GM10266 (cell line): ENCODE measurements around the gene TECRL.

Experiments
- DNase-seq: peaks from one replicate; pipeline ENCODE4 v3.0.0; 2012; ENCODE audit errors: extremely low spot score
- TF ChIP-seq, protein P1 (sequence below): IDR thresholded peaks from 2 replicates; pipeline ENCODE4 v1.5.1; 2012; ENCODE audit warnings: mild to moderate bottlenecking, low read depth; ENCODE audit not compliant: control insufficient read depth, insufficient read depth; ENCODE audit errors: missing control alignments

TECRL gene

DNA sequence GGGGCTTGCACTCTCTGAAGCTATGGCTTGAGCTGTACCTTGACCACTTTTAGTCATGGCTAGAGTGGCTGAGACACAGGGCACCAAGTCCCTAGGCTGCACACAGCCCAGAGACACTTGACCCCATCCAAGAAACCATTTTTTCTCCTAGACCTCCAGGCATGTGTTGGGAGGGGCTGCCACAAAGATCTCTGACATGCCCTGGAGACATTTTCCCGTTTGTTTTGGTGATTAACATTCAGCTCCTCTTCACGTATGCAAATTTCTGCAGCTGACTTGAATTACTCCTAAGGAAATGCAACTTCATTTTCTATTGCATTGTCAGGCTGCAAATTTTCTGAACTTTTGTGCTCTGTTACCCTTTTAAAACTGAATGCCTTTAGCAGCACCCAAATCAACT is 142.6 kb downstream of the TECRL start:
- TF ChIP-seq, protein P1, sequence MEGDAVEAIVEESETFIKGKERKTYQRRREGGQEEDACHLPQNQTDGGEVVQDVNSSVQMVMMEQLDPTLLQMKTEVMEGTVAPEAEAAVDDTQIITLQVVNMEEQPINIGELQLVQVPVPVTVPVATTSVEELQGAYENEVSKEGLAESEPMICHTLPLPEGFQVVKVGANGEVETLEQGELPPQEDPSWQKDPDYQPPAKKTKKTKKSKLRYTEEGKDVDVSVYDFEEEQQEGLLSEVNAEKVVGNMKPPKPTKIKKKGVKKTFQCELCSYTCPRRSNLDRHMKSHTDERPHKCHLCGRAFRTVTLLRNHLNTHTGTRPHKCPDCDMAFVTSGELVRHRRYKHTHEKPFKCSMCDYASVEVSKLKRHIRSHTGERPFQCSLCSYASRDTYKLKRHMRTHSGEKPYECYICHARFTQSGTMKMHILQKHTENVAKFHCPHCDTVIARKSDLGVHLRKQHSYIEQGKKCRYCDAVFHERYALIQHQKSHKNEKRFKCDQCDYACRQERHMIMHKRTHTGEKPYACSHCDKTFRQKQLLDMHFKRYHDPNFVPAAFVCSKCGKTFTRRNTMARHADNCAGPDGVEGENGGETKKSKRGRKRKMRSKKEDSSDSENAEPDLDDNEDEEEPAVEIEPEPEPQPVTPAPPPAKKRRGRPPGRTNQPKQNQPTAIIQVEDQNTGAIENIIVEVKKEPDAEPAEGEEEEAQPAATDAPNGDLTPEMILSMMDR = no peak
- no peak for DNase-seq

DNA sequence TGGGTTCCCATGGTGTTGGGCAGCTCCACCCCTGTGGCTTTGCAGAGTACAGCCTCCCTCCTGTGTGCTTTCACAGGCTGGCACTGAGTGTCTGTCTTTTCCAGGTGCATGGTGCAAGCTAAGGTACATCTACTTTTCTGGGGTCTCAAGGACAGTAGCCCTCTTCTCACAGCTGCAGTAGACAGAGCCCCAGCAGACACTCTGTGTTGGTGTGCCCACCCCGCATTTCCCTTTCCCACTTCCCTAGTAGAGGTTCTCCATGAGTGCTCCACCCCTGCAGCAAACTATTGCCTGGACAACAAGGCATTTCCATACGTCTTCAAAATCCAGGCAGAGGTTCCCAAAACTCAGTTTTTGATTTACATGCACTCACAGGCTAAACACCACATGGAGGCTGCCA is 143.0 kb downstream of the TECRL start:
- TF ChIP-seq, protein P1 = no peak
- no peak for DNase-seq

DNA sequence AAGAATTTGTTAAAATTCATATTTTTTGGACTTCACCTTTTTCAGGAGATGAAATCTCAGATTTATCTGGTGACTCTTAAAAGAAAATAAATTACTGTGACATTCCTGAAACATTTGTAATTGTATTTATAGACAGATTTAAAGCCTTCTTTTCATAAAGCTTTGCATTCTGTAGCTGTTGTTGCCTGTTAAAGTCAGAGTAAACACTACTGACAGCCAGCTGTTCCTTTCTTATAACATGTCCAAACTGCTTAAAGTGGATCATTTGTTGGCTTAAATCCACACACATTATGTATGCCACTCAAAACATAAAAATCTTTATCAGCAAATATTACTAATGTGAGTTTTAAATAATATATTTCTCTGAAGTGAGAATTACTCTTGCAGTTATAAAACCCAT is 157.5 kb downstream of the TECRL start:
- TF ChIP-seq, protein P1 = no peak
- DNase-seq = no peak

DNA sequence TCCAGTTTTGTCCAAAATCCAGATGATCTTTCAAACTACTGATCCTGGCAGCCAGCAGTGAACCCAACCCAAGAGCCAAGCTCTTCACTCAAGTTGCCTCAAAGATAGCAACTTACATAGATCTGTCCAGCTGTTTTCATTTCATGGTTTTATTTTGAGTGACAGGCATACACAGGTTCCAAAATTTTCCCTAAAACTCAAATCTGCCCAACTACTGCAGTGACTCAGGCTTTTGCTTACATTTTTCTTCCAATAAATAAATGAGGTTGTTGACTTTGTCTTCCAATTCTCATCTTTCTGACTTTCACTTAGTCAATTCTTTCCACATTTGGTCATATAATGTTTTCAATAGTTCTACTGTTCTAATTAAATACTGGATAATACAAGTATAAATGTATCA is 158.8 kb downstream of the TECRL start:
- TF ChIP-seq, protein P1 = no peak
- no peak for DNase-seq

DNA sequence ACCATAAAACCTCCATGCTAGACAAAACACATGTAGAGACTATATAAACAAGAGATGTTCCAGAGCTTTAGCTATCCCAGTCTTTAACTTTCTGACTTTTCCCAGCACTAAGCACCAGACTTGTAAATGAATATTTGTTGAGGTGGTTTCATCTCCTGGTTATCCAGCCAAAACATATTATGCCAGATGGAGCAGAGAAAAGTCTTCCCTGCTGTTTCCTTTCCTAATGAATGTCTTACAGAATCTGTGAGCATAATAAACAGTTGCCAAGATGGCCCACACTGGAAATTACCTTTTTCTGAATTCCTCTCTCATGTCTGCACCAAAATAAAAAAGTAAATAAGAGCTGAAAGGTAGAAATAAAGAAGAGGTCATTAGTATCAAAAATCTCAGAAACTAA is 159.2 kb downstream of the TECRL start:
- DNase-seq = no peak
- TF ChIP-seq, protein P1 = no peak

DNA sequence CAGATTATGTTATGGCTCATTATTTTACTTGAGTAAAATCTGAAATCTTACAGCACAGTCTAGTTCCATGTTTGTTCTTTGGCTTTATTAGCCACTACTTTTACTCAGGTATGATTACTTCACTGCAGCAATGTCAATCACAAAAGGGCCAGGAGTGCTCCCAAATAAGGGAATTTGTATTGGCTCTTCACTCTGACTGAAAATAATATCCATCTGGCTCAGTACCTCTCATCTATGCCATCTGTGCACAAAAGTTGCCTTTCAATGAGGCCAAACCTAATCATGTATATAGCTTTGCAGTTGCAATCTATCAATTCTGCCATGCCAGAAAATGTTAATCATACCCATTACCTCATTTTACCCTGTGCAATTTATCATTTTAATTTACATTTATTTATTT is 161.1 kb downstream of the TECRL start:
- TF ChIP-seq, protein P1 = no peak
- no peak for DNase-seq

DNA sequence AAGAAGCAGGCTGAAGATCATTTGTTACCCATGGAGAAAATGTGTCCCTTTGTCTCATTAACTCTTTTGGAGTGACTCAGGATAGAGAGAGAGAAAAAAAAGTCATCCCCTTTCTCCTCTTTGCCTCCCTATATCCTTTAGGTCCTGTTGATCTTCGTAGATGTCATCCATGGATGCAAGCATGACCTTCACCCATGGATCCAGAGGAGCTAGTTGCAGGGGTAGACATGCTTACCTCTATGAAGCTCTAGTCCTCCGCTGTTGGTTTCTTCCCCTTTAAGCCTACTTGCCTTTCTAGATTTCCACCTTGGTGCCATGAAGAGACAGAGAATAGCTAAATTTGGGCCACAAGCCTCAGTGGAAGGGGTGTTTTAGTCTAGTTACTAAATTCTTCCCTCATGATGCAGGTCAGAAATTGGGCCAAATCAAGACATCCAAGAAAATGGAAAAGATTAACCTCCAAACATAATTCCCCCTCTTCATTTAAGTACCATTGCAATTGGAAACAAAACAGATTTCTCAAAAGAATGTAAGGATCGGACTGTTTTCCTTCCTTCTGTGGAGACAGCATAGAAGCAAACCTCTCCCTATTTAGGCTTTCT is 178.4 kb downstream of the TECRL start:
- TF ChIP-seq, protein P1 = no peak
- DNase-seq = no peak
